Natural killer cell (primary cell): Measurements from ENCODE around the gene PGP. TPM values are rescaled to one million over a fixed set of nuclear protein-coding genes. Genes with fewer than 3 reads are reported as not detected.

Experiments used
- ATAC-seq, 3 donors: fragments of 150-1000 bp in 2 of 3; fragments of 200-7000 bp in 1 of 3; cut with Tn5 transposase; 1 replicate in 1 of 3; 2 replicates in 2 of 3; pipeline ENCODE4 v1.10.0; 2021; ENCODE audit warnings: mild to moderate bottlenecking in 2 of 3, moderate library complexity in 2 of 3
- DNase-seq, 2 donors: peaks; one replicate each; pipeline versions ENCODE4 v3.0.0 to v3.0.0-alpha.2; 2013 to 2021; ENCODE audit warnings: mixed read lengths in 1 of 2
- H3K27ac ChIP-seq: one replicate; pipeline ENCODE4 v1.5.1; 2013; ENCODE audit warnings: mild to moderate bottlenecking, low read length
- H3K27me3 ChIP-seq: one replicate; pipeline ENCODE4 v1.6.1; 2013; ENCODE audit warnings: low read length; ENCODE audit not compliant: control insufficient read depth, insufficient read depth
- H3K36me3 ChIP-seq: one replicate; pipeline ENCODE4 v1.6.1; 2013; ENCODE audit warnings: low read length; ENCODE audit not compliant: control insufficient read depth, insufficient read depth
- H3K4me1 ChIP-seq: one replicate; pipeline ENCODE4 v1.6.1; 2013; ENCODE audit warnings: low read length; ENCODE audit not compliant: control insufficient read depth, insufficient read depth
- H3K4me3 ChIP-seq: one replicate; pipeline ENCODE4 v1.5.1; 2013; ENCODE audit warnings: low read length
- H3K9me3 ChIP-seq: one replicate; pipeline ENCODE4 v1.6.1; 2013; ENCODE audit warnings: low read length; ENCODE audit not compliant: control insufficient read depth, insufficient read depth
- H3K27ac Mint-ChIP-seq, 2 donors: one replicate each; pipeline ENCODE4 v1.8.0; 2022; ENCODE audit warnings: mild to moderate bottlenecking in 2 of 2, mixed read lengths in 2 of 2, moderate library complexity in 1 of 2
- H3K27me3 Mint-ChIP-seq, 2 donors: one replicate each; pipeline ENCODE4 v1.8.0; 2022; ENCODE audit warnings: low read depth in 2 of 2, mixed read lengths in 2 of 2
- H3K36me3 Mint-ChIP-seq: one replicate; pipeline ENCODE4 v1.8.0; 2022; ENCODE audit warnings: mixed read lengths
- H3K4me1 Mint-ChIP-seq, 2 donors: one replicate each; pipeline ENCODE4 v1.8.0; 2022; ENCODE audit warnings: mixed read lengths in 2 of 2
- H3K4me3 Mint-ChIP-seq: one replicate; pipeline ENCODE4 v1.8.0; 2022; ENCODE audit warnings: mild to moderate bottlenecking, moderate library complexity, mixed read lengths
- H3K9me3 Mint-ChIP-seq, 2 donors: one replicate each; pipeline ENCODE4 v1.8.0; 2022; ENCODE audit warnings: mixed read lengths in 2 of 2
- CTCF ChIP-seq: fragments of 200-600 bp; IDR thresholded peaks from one replicate; pipeline ENCODE4 v1.8.0; 2022; ENCODE audit warnings: antibody characterized with exemption
- WGBS: methylation state at CpG from one replicate; pipeline ENCODE4 v1.1.7; 2013; ENCODE audit warnings: missing lambda C conversion rate; ENCODE audit not compliant: insufficient coverage; 5-methylcytosine and 5-hydroxymethylcytosine counted together
- intact Hi-C: fragments of 100-400 bp; cut with micrococcal nuclease; formaldehyde crosslinking; loops from one replicate; pipeline ENCODE4 v1.14.2; 2022
- total RNA-seq, 4 donors: library from RNA; stranded (reverse); fragments of 120-200 nt in 1 of 4; gene quantifications; one replicate each; pipeline versions ENCODE4 v1.2.3 to v1.2.4, GENCODE V29; 2013 to 2022

PGP gene
- total RNA-seq, 3 donors from 2014 or later (not counting 1 experiment from before 2014, with no cell fraction given), result 9.7 to 12.8 (median 12.4) TPM

- intact Hi-C loops, result no loop called here
- Histone ChIP-seq H3K27me3 (peaks cover 31% of the 10 kb centered on the region), H3K36me3 (no peaks in the 10 kb centered on the region), H3K4me1 (peaks cover 18% of the 10 kb centered on the region), H3K27ac (no peak overlapping the region), H3K9me3 (no peaks in the 10 kb centered on the region), H3K4me3 (no peak overlapping the region)
- Mint-ChIP-seq H3K36me3 (no peaks in the 10 kb centered on the region), H3K27me3 (peaks cover 11 to 27% of the 10 kb centered on the region in 2 donors), H3K4me3 (no peak overlapping the region), H3K27ac (no peak overlapping the region), H3K4me1 (peaks cover 5 to 16% of the 10 kb centered on the region in 2 donors), H3K9me3 (no peaks in the 10 kb centered on the region)
- ATAC-seq, result no peak
- TF ChIP-seq CTCF, result no peak
- DNase-seq, result no peak
- 82% methylated on average over 14 of the region's 14 CpGs for WGBS
Observed at GRCh38 chr16:2199621-2200139, 15.0 kb downstream of the PGP start.

GRCh38 chr16:2199095-2199494, 15.5 kb downstream of the PGP start:
- DNase-seq (no peak), ATAC-seq (no peak)
- Mint-ChIP-seq H3K36me3 (no peaks in the 10 kb centered on the region), H3K9me3 (no peaks in the 10 kb centered on the region), H3K4me1 (peaks cover 0 to 11% of the 10 kb centered on the region in 2 donors), H3K4me3 (peak overlapping the region; percentile 49), H3K27me3 (peaks cover 11 to 28% of the 10 kb centered on the region in 2 donors), H3K27ac (no peak overlapping the region)
- Histone ChIP-seq H3K4me3 (no peak overlapping the region), H3K4me1 (peaks cover 15% of the 10 kb centered on the region), H3K27ac (no peak overlapping the region), H3K27me3 (peaks cover 37% of the 10 kb centered on the region), H3K9me3 (no peaks in the 10 kb centered on the region), H3K36me3 (no peaks in the 10 kb centered on the region)
- no peak for TF ChIP-seq CTCF
- intact Hi-C loops, result no loop called here
- 85% methylated on average over 5 of the region's 5 CpGs for WGBS

- no peak for TF ChIP-seq CTCF
- Histone ChIP-seq H3K36me3 (no peaks in the 10 kb centered on the region), H3K4me1 (peaks cover 15% of the 10 kb centered on the region), H3K27me3 (peaks cover 39% of the 10 kb centered on the region), H3K4me3 (no peak overlapping the region), H3K27ac (no peak overlapping the region), H3K9me3 (no peaks in the 10 kb centered on the region)
- no peak for ATAC-seq
- no peak for DNase-seq
- Mint-ChIP-seq H3K27me3 (peaks cover 11 to 28% of the 10 kb centered on the region in 2 donors), H3K9me3 (no peaks in the 10 kb centered on the region), H3K27ac (no peak overlapping the region), H3K4me3 (peak overlapping the region; percentile 49), H3K4me1 (peaks cover 0 to 5% of the 10 kb centered on the region in 2 donors), H3K36me3 (no peaks in the 10 kb centered on the region)
- 87% methylated on average over 3 of the region's 4 CpGs for WGBS
- intact Hi-C loops, result no loop called here
Observed at GRCh38 chr16:2198283-2198682, 16.4 kb downstream of the PGP start.

- H3K27ac Mint-ChIP-seq, result no peak overlapping the region
- peaks cover 0 to 5% of the 10 kb centered on the region in 2 donors for H3K4me1 Mint-ChIP-seq
- H3K36me3 Mint-ChIP-seq, result no peaks in the 10 kb centered on the region
- Histone ChIP-seq H3K27ac (no peak overlapping the region), H3K4me1 (peaks cover 15% of the 10 kb centered on the region), H3K9me3 (no peaks in the 10 kb centered on the region), H3K36me3 (no peaks in the 10 kb centered on the region), H3K27me3 (peaks cover 39% of the 10 kb centered on the region), H3K4me3 (no peak overlapping the region)
- 79% methylated on average over 6 of the region's 6 CpGs for WGBS
- no peak for ATAC-seq
- DNase-seq, result no peak
- intact Hi-C loops, result no loop called here
- H3K27me3 Mint-ChIP-seq, result peaks cover 11 to 28% of the 10 kb centered on the region in 2 donors
- H3K9me3 Mint-ChIP-seq, result no peaks in the 10 kb centered on the region
- no peak for TF ChIP-seq CTCF
- peak overlapping the region; percentile 49 for H3K4me3 Mint-ChIP-seq
Observed at GRCh38 chr16:2197765-2198164, 16.9 kb downstream of the PGP start.
